ENCODE measurements around the gene SEZ6L2. TPM values are rescaled to one million over a fixed set of nuclear protein-coding genes. Genes with fewer than 3 reads are reported as not detected.
A peak's percentile ranks its signal among the peaks of the same experiment; 100 is the strongest.
"Not testable (repeated sequence)": the region's sequence is repeated elsewhere in the genome, so short reads cannot be mapped to it uniquely, and the experiment has no call there.

SEZ6L2 gene
- total RNA-seq, 1 experiment from 2014 or later, result 10.9 TPM

- no peak for DNase-seq (ENCODE audit: low read depth)
Observed at GRCh38 chr16:29891525-29892457, 7.6 kb downstream of the SEZ6L2 start.

- not testable (repeated sequence) for DNase-seq (ENCODE audit: low read depth)
Observed at GRCh38 chr16:29889372-29889771, 10.0 kb downstream of the SEZ6L2 start.

GRCh38 chr16:29883987-29884386 is 15.4 kb downstream of the SEZ6L2 start:
- no peak for DNase-seq (ENCODE audit: low read depth)

GRCh38 chr16:29881050-29881449 is 18.3 kb downstream of the SEZ6L2 start:
- DNase-seq (ENCODE audit: low read depth), result no peak

- DNase-seq (ENCODE audit: low read depth), result no peak
Observed at GRCh38 chr16:29878172-29878571, 21.2 kb downstream of the SEZ6L2 start.

GRCh38 chr16:29877266-29877961 is 21.9 kb downstream of the SEZ6L2 start:
- peak; percentile 46 for DNase-seq (ENCODE audit: low read depth)

- no peak for DNase-seq (ENCODE audit: low read depth)
Observed at GRCh38 chr16:29876594-29877249, 22.6 kb downstream of the SEZ6L2 start.

GRCh38 chr16:29876217-29876593 is 23.1 kb downstream of the SEZ6L2 start:
- no peak for DNase-seq (ENCODE audit: low read depth)

- DNase-seq (ENCODE audit: low read depth), result no peak
Observed at GRCh38 chr16:29875206-29875605, 24.1 kb downstream of the SEZ6L2 start.

- DNase-seq (ENCODE audit: low read depth), result no peak
Observed at GRCh38 chr16:29873319-29873718, 26.0 kb downstream of the SEZ6L2 start.

GRCh38 chr16:29871822-29872546 is 27.4 kb downstream of the SEZ6L2 start:
- DNase-seq (ENCODE audit: low read depth), result no peak

GRCh38 chr16:29869067-29869466 is 30.3 kb downstream of the SEZ6L2 start:
- not testable (repeated sequence) for DNase-seq (ENCODE audit: low read depth)

- no peak for DNase-seq (ENCODE audit: low read depth)
Observed at GRCh38 chr16:29868396-29869009, 30.8 kb downstream of the SEZ6L2 start.

- DNase-seq (ENCODE audit: low read depth), result no peak
Observed at GRCh38 chr16:29864205-29864604, 35.1 kb downstream of the SEZ6L2 start.

GRCh38 chr16:29863669-29863984 is 35.7 kb downstream of the SEZ6L2 start:
- DNase-seq (ENCODE audit: low read depth), result no peak

- peak; percentile 96 for DNase-seq (ENCODE audit: low read depth)
Observed at GRCh38 chr16:29862884-29863668, 36.3 kb downstream of the SEZ6L2 start, which contains the start of gene CDIPT. TSS of gene CDIPT (minus strand) at chr16:29863226. CDS start at chr16:29862857, 369 bp downstream.

- no peak for DNase-seq (ENCODE audit: low read depth)
Observed at GRCh38 chr16:29862383-29862883, 36.9 kb downstream of the SEZ6L2 start.

- DNase-seq (ENCODE audit: low read depth), result no peak
Observed at GRCh38 chr16:29860218-29860617, 39.1 kb downstream of the SEZ6L2 start.

GRCh38 chr16:29858974-29859373 is 40.4 kb downstream of the SEZ6L2 start:
- no peak for DNase-seq (ENCODE audit: low read depth)

Data from LHCN-M2 (cell line).